Activated CD8-positive, alpha-beta memory T cell treated with anti-CD3 and anti-CD28 coated beads, Interleukin-2, amount 50 U/mL, for 24 hours (primary cell): ENCODE measurements around the gene LMF1.

Experiments used
- DNase-seq: peaks from one replicate; pipeline ENCODE4 v3.0.0-alpha.2; 2020; ENCODE audit errors: extremely low read depth

Gene LMF1

GRCh38 chr16:970766-971581 is at the start of gene LMF1:
TSS of gene LMF1 (minus strand) at chr16:970984. CDS start at chr16:970980, 4 bp downstream.
- peak; percentile 79 for DNase-seq

- no peak for DNase-seq
Observed at GRCh38 chr16:1020091-1020399, 49.3 kb upstream of the LMF1 start.

GRCh38 chr16:1019231-1020090 is 48.7 kb upstream of the LMF1 start:
- DNase-seq = no peak

- no peak for DNase-seq
Observed at GRCh38 chr16:1018447-1019198, 47.8 kb upstream of the LMF1 start.

DNA sequence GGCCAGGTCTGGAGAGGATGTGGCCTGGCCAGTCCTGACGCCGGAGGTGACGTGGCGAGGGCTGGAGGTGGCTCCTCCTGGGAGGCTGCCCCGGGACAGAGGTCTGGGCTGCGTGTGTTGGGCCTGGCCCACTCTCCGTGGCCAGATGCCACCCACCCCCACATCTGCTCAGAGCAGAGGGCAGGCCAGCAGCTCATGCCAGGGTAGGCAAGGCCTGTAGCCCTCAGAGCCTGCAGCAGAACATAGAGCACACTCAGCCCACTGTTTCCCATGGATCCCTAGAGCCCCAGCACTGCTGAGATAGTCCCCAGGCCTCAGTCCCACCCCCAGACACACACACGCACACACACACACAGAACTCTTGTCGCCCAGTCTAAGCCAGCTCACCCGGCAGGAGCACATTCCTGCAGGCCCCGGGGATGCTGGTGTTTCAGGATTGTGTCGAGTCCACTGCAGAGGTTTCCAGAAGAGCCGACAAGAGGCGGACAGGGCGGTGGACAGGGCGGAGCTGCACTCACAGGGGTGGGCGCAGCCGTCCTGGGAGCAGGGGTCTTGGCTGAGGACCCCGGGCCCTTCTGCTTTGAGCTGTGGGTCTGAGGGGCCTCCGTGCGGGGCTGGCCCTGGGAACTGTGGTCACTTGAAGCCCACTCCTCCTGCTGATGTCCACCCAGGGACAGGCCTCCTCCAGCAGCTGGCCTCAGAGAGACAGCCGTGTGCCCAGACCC is 44.1 kb upstream of the LMF1 start:
- DNase-seq = no peak

- no peak for DNase-seq
Observed at GRCh38 chr16:1014221-1014620, 43.4 kb upstream of the LMF1 start.

- DNase-seq = no peak
Observed at GRCh38 chr16:1013593-1013900, 42.8 kb upstream of the LMF1 start.

DNA sequence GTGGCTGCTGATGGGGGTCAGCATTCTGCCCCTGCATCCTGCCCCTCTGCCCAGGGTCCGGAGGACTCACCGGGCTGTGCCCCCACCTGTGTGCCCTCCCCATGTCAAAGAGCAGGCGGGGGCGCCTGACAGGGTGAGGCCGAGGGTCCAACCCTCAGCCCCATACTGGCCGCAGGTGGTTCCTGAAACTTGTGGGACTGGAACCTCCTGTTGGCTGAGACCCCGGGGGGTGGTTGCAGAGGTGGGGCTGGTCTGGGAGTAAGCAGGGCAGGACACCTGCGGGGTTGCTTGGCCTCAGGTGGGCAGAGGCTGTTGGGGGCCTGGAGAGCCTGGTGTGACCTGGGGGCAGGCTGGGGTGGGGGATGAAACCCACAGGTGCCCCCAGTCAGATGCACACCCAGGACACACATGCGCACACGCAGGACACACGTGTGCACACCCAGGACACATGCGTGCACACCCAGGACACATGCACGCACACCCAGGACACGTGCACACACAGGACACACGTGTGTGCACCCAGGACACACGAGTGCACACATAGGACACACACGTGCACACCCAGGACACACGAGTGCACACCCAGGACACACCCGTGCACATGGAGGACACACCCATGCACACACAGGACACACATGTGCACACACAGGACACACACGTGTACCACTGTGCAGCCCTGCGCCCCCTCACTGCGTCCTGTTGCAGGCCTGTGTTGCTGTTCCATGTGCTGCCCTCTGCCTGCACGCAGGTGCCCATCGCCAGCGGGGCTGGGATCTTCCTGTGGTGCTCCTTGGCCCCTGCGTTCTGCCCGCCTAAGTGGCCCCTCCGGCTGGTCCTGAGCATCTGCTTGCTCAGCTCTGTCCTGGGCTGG is 42.2 kb upstream of the LMF1 start:
- DNase-seq = no peak

DNA sequence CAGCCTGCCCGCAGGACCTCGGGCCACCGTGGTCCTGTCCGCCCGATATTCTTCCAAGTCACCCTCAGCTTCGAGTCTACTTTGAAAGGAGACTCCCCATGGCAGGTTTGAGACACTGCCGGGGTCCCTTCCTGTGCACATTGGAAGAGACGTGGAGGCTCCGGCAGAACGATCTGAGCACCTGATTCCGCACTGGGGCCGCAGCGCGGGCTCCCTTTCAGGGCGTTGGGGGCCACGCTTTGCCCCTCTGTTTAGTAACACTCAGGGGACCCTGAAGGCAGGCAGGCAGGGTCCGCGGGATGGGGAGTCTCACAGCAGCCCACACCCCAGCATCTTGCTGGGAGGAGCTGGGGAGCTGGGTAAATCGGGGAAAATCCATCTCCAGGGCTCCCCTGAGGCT is 41.4 kb upstream of the LMF1 start:
- no peak for DNase-seq

GRCh38 chr16:1011316-1012082 is 40.7 kb upstream of the LMF1 start:
- DNase-seq = no peak

DNA sequence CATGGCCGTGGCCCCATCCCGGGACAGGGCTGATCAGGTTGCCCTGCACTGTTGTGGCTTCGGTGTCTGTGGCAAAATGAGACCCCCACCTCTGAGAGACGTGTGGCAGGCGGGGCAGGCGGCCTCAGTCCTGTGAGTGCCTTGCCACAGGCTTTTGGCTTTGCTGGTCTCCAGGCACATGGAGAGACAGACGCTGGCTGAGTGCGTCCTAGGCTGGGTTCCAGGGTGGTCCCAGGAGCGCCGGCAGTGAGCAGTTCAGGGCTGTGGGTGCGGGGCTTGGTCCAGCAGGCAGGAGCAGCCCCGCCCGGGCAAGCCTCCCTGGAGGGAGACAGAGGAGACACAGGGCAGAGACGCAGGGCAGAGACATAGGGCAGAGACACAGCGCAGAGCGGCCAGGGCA is 40.0 kb upstream of the LMF1 start:
- DNase-seq = no peak

DNA sequence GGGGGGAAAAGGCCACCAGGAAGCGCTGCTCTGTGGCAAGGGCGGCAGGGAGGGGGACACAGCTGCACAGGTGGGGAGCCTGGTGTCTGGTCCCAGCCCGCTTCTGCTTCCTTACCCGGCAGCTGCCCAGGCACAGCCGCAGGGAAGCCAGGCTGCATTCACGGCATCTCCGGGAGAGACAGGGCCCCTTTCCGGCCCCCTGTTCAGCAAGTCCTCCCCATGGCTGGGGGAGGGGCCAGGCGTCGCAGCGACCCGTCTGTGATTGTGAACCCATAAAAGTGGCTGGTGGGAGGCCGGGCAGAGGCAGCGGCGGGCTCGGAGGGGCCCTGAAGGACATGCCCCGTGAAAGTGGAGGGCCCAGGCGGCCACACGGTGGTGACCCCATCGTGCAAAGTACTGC is 39.5 kb upstream of the LMF1 start:
- DNase-seq = no peak

- no peak for DNase-seq
Observed at GRCh38 chr16:1009358-1010150, 38.8 kb upstream of the LMF1 start.

GRCh38 chr16:1008085-1008484 is 37.3 kb upstream of the LMF1 start:
- DNase-seq = no peak

- no peak for DNase-seq
Observed at GRCh38 chr16:1007284-1007850, 36.6 kb upstream of the LMF1 start.

- DNase-seq = no peak
Observed at GRCh38 chr16:1006781-1007180, 36.0 kb upstream of the LMF1 start.

GRCh38 chr16:1005286-1005685 is 34.5 kb upstream of the LMF1 start:
- no peak for DNase-seq

GRCh38 chr16:1003391-1004347 is 32.9 kb upstream of the LMF1 start:
- peak; percentile 24 for DNase-seq
